ENCODE results near the gene IMPDH2. TPM values are rescaled to one million over a fixed set of nuclear protein-coding genes. Genes with fewer than 3 reads are reported as not detected.

The IMPDH2 gene
- total RNA-seq, 2 donors from 2014 or later, result 180 to 195 TPM

GRCh38 chr3:49018707-49019006 lies 10.5 kb downstream of the IMPDH2 start:
- Histone ChIP-seq H3K9me3 (ENCODE audit: control insufficient read depth, low read length) (no peaks in the 10 kb centered on the region), H3K4me3 (ENCODE audit: low read length) (peak overlapping the region; percentile 88), H3K4me1 (ENCODE audit: control insufficient read depth, insufficient read depth, low read length) (no peaks in the 10 kb centered on the region), H3K9ac (ENCODE audit: extremely low read depth, low read length, poor library complexity, severe bottlenecking) (peak overlapping the region; percentile 49), H3K27ac (ENCODE audit: low read depth, low read length) (no peak overlapping the region), H3K27me3 (ENCODE audit: control insufficient read depth, insufficient read depth, low read length, poor library complexity, severe bottlenecking) (no peaks in the 10 kb centered on the region), H3K36me3 (ENCODE audit: control insufficient read depth, insufficient read depth, low read length) (peaks cover 37% of the 10 kb centered on the region)
- Mint-ChIP-seq H3K4me3 (peak overlapping the region; percentile 89), H3K36me3 (ENCODE audit: low read depth) (peaks cover 25% of the 10 kb centered on the region), H3K4me1 (peaks cover 9% of the 10 kb centered on the region), H3K27me3 (ENCODE audit: insufficient read depth) (no peaks in the 10 kb centered on the region), H3K9me3 (no peaks in the 10 kb centered on the region), H3K27ac (peak overlapping the region; percentile 81)
- DNase-seq, result no peak
- WGBS, 2 experiments (ENCODE audit: insufficient coverage in 1 of 2, insufficient read length in 1 of 2), result 6 to 8% methylated on average over 16 to 18 of the region's 18 CpGs
- TF ChIP-seq CTCF (conservative IDR thresholded peaks at IDR 0.05), result no peak

- Histone ChIP-seq H3K36me3 (ENCODE audit: control insufficient read depth, insufficient read depth, low read length) (peaks cover 37% of the 10 kb centered on the region), H3K4me3 (ENCODE audit: low read length) (peak within 1 kb of the TSS; percentile 98), H3K27ac (ENCODE audit: low read depth, low read length) (peak within 1 kb of the TSS; percentile 27), H3K9ac (ENCODE audit: extremely low read depth, low read length, poor library complexity, severe bottlenecking) (peak within 1 kb of the TSS; percentile 49), H3K4me1 (ENCODE audit: control insufficient read depth, insufficient read depth, low read length) (no peaks in the 10 kb centered on the region), H3K9me3 (ENCODE audit: control insufficient read depth, low read length) (no peaks in the 10 kb centered on the region), H3K27me3 (ENCODE audit: control insufficient read depth, insufficient read depth, low read length, poor library complexity, severe bottlenecking) (no peaks in the 10 kb centered on the region)
- Mint-ChIP-seq H3K4me3 (peak within 1 kb of the TSS; percentile 89), H3K9me3 (no peaks in the 10 kb centered on the region), H3K27ac (peak within 1 kb of the TSS; percentile 81), H3K27me3 (ENCODE audit: insufficient read depth) (no peaks in the 10 kb centered on the region), H3K4me1 (peaks cover 7% of the 10 kb centered on the region), H3K36me3 (ENCODE audit: low read depth) (peaks cover 21% of the 10 kb centered on the region)
- 0 to 1% methylated on average over 37 to 85 of the region's 85 CpGs for WGBS, 2 experiments (ENCODE audit: insufficient coverage in 1 of 2, insufficient read length in 1 of 2)
- DNase-seq, result peak; percentile 87
- no peak for TF ChIP-seq CTCF (conservative IDR thresholded peaks at IDR 0.05)
Observed at GRCh38 chr3:49017971-49018706, 11.1 kb downstream of the IMPDH2 start, which contains the start of gene DALRD3. TSS of gene DALRD3 (minus strand) at chr3:49018580. CDS start at chr3:49018564, 16 bp downstream.

GRCh38 chr3:49017229-49017970 lies 11.8 kb downstream of the IMPDH2 start:
- DNase-seq, result no peak
- 18 to 30% methylated on average over 13 to 23 of the region's 23 CpGs for WGBS, 2 experiments (ENCODE audit: insufficient coverage in 1 of 2, insufficient read length in 1 of 2)
- Histone ChIP-seq H3K9ac (ENCODE audit: extremely low read depth, low read length, poor library complexity, severe bottlenecking) (peak overlapping the region; percentile 49), H3K4me3 (ENCODE audit: low read length) (peak overlapping the region; percentile 88), H3K27ac (ENCODE audit: low read depth, low read length) (no peak overlapping the region), H3K4me1 (ENCODE audit: control insufficient read depth, insufficient read depth, low read length) (no peaks in the 10 kb centered on the region), H3K36me3 (ENCODE audit: control insufficient read depth, insufficient read depth, low read length) (peaks cover 42% of the 10 kb centered on the region), H3K9me3 (ENCODE audit: control insufficient read depth, low read length) (no peaks in the 10 kb centered on the region), H3K27me3 (ENCODE audit: control insufficient read depth, insufficient read depth, low read length, poor library complexity, severe bottlenecking) (no peaks in the 10 kb centered on the region)
- peaks cover 3% of the 10 kb centered on the region for H3K4me1 Mint-ChIP-seq
- peaks cover 17% of the 10 kb centered on the region for H3K36me3 Mint-ChIP-seq (ENCODE audit: low read depth)
- no peaks in the 10 kb centered on the region for H3K9me3 Mint-ChIP-seq
- H3K27me3 Mint-ChIP-seq (ENCODE audit: insufficient read depth), result no peaks in the 10 kb centered on the region
- peak overlapping the region; percentile 75 for H3K27ac Mint-ChIP-seq
- peak overlapping the region; percentile 89 for H3K4me3 Mint-ChIP-seq
- no peak for TF ChIP-seq CTCF (conservative IDR thresholded peaks at IDR 0.05)
